ENCODE data around the gene TLN1. TPM values are rescaled to one million over a fixed set of nuclear protein-coding genes. Genes with fewer than 3 reads are reported as not detected.

Gene TLN1
- total RNA-seq, 1 donor from 2014 or later = 90.8 TPM

- no peaks in the 10 kb centered on the region for H3K9me3 ChIP-seq (ENCODE audit: control insufficient read depth in 3 of 3, low read length in 3 of 3)
- H3K9ac ChIP-seq (ENCODE audit: low read depth in 1 of 3, low read length in 3 of 3) = no peak overlapping the region
- no peaks in the 10 kb centered on the region for H3K4me1 ChIP-seq (ENCODE audit: control insufficient read depth in 3 of 3, insufficient read depth in 3 of 3, low read length in 3 of 3)
- H3K4me3 ChIP-seq (ENCODE audit: low read length in 3 of 3) = no peak overlapping the region
- no peaks in the 10 kb centered on the region for H3K27me3 ChIP-seq (ENCODE audit: control insufficient read depth in 3 of 3, insufficient read depth in 3 of 3, low read length in 3 of 3)
- H3K27ac ChIP-seq (ENCODE audit: low read depth, low read length) = no peak overlapping the region
- peaks cover 83 to 89% (median 85%) of the 10 kb centered on the region in 3 donors for H3K36me3 ChIP-seq (ENCODE audit: control insufficient read depth in 3 of 3, insufficient read depth in 3 of 3, low read length in 3 of 3)
Observed at GRCh38 chr9:35711501-35712428, 20.2 kb downstream of the TLN1 start.

DNA sequence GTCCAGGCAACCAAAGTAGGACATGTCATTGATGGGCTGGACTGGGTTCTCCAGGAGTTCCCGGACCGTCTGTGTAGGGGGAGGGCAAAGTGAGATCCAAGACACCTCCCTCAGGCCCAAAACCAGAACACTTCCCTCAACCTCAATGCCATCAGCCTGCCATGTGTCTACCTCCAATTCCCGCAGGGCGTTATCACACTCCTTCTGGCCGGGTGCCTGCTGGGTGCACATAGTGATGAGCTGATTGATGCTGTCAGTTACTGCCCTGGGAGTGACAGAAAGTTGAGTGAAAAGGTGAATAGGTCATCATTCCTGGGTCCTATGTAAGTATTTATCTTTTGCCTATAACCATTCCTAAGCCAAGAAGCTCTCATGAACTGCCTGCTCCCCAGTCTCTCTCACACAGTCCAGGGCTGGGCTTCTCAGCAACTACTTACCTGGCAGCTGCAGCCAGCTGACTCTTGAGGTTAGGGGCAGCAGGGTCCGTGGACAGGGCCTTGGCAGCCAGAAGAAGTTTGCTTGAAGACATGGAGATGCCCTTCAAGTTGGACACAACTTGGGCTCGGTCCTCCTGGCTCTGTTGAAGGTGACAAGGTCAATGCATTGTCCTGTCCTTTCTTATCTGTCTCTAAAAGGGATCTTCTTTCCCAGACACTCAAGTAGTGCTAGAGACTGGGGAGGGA lies 21.0 kb downstream of the TLN1 start:
- no peaks in the 10 kb centered on the region for H3K9me3 ChIP-seq (ENCODE audit: control insufficient read depth in 3 of 3, low read length in 3 of 3)
- no peaks in the 10 kb centered on the region for H3K4me1 ChIP-seq (ENCODE audit: control insufficient read depth in 3 of 3, insufficient read depth in 3 of 3, low read length in 3 of 3)
- peaks cover 84 to 89% (median 85%) of the 10 kb centered on the region in 3 donors for H3K36me3 ChIP-seq (ENCODE audit: control insufficient read depth in 3 of 3, insufficient read depth in 3 of 3, low read length in 3 of 3)
- H3K27me3 ChIP-seq (ENCODE audit: control insufficient read depth in 3 of 3, insufficient read depth in 3 of 3, low read length in 3 of 3) = no peaks in the 10 kb centered on the region
- no peak overlapping the region for H3K27ac ChIP-seq (ENCODE audit: low read depth, low read length)
- no peak overlapping the region for H3K4me3 ChIP-seq (ENCODE audit: low read length in 3 of 3)
- no peak overlapping the region for H3K9ac ChIP-seq (ENCODE audit: low read depth in 1 of 3, low read length in 3 of 3)

- Histone ChIP-seq H3K9ac (ENCODE audit: low read depth in 1 of 3, low read length in 3 of 3) (no peak overlapping the region), H3K4me3 (ENCODE audit: low read length in 3 of 3) (no peak overlapping the region), H3K36me3 (ENCODE audit: control insufficient read depth in 3 of 3, insufficient read depth in 3 of 3, low read length in 3 of 3) (peaks cover 86 to 92% (median 89%) of the 10 kb centered on the region in 3 donors), H3K9me3 (ENCODE audit: control insufficient read depth in 3 of 3, low read length in 3 of 3) (no peaks in the 10 kb centered on the region), H3K27ac (ENCODE audit: low read depth, low read length) (no peak overlapping the region), H3K27me3 (ENCODE audit: control insufficient read depth in 3 of 3, insufficient read depth in 3 of 3, low read length in 3 of 3) (no peaks in the 10 kb centered on the region), H3K4me1 (ENCODE audit: control insufficient read depth in 3 of 3, insufficient read depth in 3 of 3, low read length in 3 of 3) (no peaks in the 10 kb centered on the region)
Observed at GRCh38 chr9:35708146-35708545, 23.8 kb downstream of the TLN1 start.

GRCh38 chr9:35706951-35707350 lies 25.0 kb downstream of the TLN1 start:
- Histone ChIP-seq H3K27me3 (ENCODE audit: control insufficient read depth in 3 of 3, insufficient read depth in 3 of 3, low read length in 3 of 3) (no peaks in the 10 kb centered on the region), H3K36me3 (ENCODE audit: control insufficient read depth in 3 of 3, insufficient read depth in 3 of 3, low read length in 3 of 3) (peaks cover 87 to 93% (median 88%) of the 10 kb centered on the region in 3 donors), H3K9me3 (ENCODE audit: control insufficient read depth in 3 of 3, low read length in 3 of 3) (no peaks in the 10 kb centered on the region), H3K27ac (ENCODE audit: low read depth, low read length) (no peak overlapping the region), H3K9ac (ENCODE audit: low read depth in 1 of 3, low read length in 3 of 3) (no peak overlapping the region), H3K4me3 (ENCODE audit: low read length in 3 of 3) (no peak overlapping the region), H3K4me1 (ENCODE audit: control insufficient read depth in 3 of 3, insufficient read depth in 3 of 3, low read length in 3 of 3) (no peaks in the 10 kb centered on the region)

GRCh38 chr9:35705836-35706430 lies 26.1 kb downstream of the TLN1 start:
- Histone ChIP-seq H3K27me3 (ENCODE audit: control insufficient read depth in 3 of 3, insufficient read depth in 3 of 3, low read length in 3 of 3) (no peaks in the 10 kb centered on the region), H3K9ac (ENCODE audit: low read depth in 1 of 3, low read length in 3 of 3) (no peak overlapping the region), H3K27ac (ENCODE audit: low read depth, low read length) (no peak overlapping the region), H3K4me1 (ENCODE audit: control insufficient read depth in 3 of 3, insufficient read depth in 3 of 3, low read length in 3 of 3) (no peaks in the 10 kb centered on the region), H3K9me3 (ENCODE audit: control insufficient read depth in 3 of 3, low read length in 3 of 3) (no peaks in the 10 kb centered on the region), H3K4me3 (ENCODE audit: low read length in 3 of 3) (no peak overlapping the region), H3K36me3 (ENCODE audit: control insufficient read depth in 3 of 3, insufficient read depth in 3 of 3, low read length in 3 of 3) (peaks cover 86 to 92% (median 88%) of the 10 kb centered on the region in 3 donors)

GRCh38 chr9:35705372-35705771 lies 26.6 kb downstream of the TLN1 start:
- Histone ChIP-seq H3K27me3 (ENCODE audit: control insufficient read depth in 3 of 3, insufficient read depth in 3 of 3, low read length in 3 of 3) (no peaks in the 10 kb centered on the region), H3K27ac (ENCODE audit: low read depth, low read length) (no peak overlapping the region), H3K9ac (ENCODE audit: low read depth in 1 of 3, low read length in 3 of 3) (no peak overlapping the region), H3K4me3 (ENCODE audit: low read length in 3 of 3) (no peak overlapping the region), H3K4me1 (ENCODE audit: control insufficient read depth in 3 of 3, insufficient read depth in 3 of 3, low read length in 3 of 3) (no peaks in the 10 kb centered on the region), H3K9me3 (ENCODE audit: control insufficient read depth in 3 of 3, low read length in 3 of 3) (no peaks in the 10 kb centered on the region), H3K36me3 (ENCODE audit: control insufficient read depth in 3 of 3, insufficient read depth in 3 of 3, low read length in 3 of 3) (peaks cover 85 to 92% (median 88%) of the 10 kb centered on the region in 3 donors)

DNA sequence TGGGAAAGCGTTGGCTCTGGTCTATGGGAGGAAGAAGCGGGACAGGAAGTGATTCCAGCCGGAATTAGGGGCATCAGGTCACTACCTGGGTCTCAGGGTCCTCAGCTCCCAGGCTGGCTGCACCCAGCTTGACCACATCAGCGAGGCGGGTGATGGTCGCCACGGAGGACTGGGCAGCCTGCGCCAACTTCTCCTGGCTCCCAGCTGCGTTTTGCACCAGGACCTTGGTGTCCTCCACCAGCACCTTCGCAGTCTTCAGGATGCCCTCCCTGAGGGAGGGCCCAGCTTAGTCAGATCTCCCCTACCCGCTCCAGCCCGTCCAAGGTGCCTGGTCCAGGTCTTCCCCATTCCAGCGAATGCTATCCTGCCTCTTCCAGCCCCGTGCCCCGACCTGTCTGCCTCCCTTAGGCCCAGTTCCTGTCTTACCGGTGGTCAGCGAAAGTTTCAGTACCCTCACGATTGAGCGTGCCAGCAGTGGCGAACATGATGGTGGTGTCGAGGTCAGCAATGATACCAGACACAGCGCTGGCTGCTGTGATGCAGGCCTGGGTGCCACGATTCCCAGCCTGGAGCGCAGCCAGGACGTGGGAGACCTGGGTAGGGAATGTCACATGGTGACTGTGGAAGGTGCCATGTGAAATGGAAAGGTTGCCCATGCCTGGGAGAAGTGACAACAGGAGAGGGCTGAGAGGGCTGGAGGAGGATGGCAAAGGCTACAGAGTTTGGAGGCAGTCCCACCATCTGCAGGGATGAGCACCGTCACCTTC lies 27.9 kb downstream of the TLN1 start:
- Histone ChIP-seq H3K9me3 (ENCODE audit: control insufficient read depth in 3 of 3, low read length in 3 of 3) (no peaks in the 10 kb centered on the region), H3K9ac (ENCODE audit: low read depth in 1 of 3, low read length in 3 of 3) (peak overlapping the region in 1 of 3 donors; percentile 25), H3K4me1 (ENCODE audit: control insufficient read depth in 3 of 3, insufficient read depth in 3 of 3, low read length in 3 of 3) (no peaks in the 10 kb centered on the region), H3K27me3 (ENCODE audit: control insufficient read depth in 3 of 3, insufficient read depth in 3 of 3, low read length in 3 of 3) (no peaks in the 10 kb centered on the region), H3K36me3 (ENCODE audit: control insufficient read depth in 3 of 3, insufficient read depth in 3 of 3, low read length in 3 of 3) (peaks cover 92 to 98% (median 97%) of the 10 kb centered on the region in 3 donors), H3K27ac (ENCODE audit: low read depth, low read length) (no peak overlapping the region), H3K4me3 (ENCODE audit: low read length in 3 of 3) (no peak overlapping the region)

DNA sequence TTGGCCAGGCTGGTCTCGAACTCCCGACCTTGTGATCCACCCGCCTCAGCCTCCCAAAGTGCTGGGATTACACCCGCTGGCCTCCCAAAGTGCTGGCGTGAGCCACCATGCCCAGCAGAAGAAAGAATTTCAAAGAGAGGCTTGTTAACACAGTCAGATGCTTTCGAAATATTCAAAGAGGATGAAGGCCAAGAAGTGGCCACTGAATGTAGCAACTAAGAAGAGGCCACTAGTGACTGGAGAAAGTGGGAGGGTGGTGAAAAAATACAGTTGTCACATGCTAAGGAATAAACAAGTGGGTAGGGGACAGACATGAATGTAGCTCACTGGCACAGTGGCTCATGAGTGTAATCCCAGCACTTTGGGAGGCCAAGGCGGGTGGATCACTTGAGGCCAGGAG lies 29.3 kb downstream of the TLN1 start:
- no peak overlapping the region for H3K27ac ChIP-seq (ENCODE audit: low read depth, low read length)
- H3K27me3 ChIP-seq (ENCODE audit: control insufficient read depth in 3 of 3, insufficient read depth in 3 of 3, low read length in 3 of 3) = no peaks in the 10 kb centered on the region
- H3K4me1 ChIP-seq (ENCODE audit: control insufficient read depth in 3 of 3, insufficient read depth in 3 of 3, low read length in 3 of 3) = no peaks in the 10 kb centered on the region
- no peak overlapping the region for H3K4me3 ChIP-seq (ENCODE audit: low read length in 3 of 3)
- H3K36me3 ChIP-seq (ENCODE audit: control insufficient read depth in 3 of 3, insufficient read depth in 3 of 3, low read length in 3 of 3) = peaks cover 95 to 99% (median 98%) of the 10 kb centered on the region in 3 donors
- no peak overlapping the region for H3K9ac ChIP-seq (ENCODE audit: low read depth in 1 of 3, low read length in 3 of 3)
- no peaks in the 10 kb centered on the region for H3K9me3 ChIP-seq (ENCODE audit: control insufficient read depth in 3 of 3, low read length in 3 of 3)

- peaks cover 4 to 10% (median 8%) of the 10 kb centered on the region in 3 donors for H3K4me1 ChIP-seq (ENCODE audit: control insufficient read depth in 3 of 3, insufficient read depth in 3 of 3, low read length in 3 of 3)
- H3K27me3 ChIP-seq (ENCODE audit: control insufficient read depth in 3 of 3, insufficient read depth in 3 of 3, low read length in 3 of 3) = no peaks in the 10 kb centered on the region
- H3K4me3 ChIP-seq (ENCODE audit: low read length in 3 of 3) = no peak overlapping the region
- H3K27ac ChIP-seq (ENCODE audit: low read depth, low read length) = no peak overlapping the region
- peaks cover 89 to 99% (median 89%) of the 10 kb centered on the region in 3 donors for H3K36me3 ChIP-seq (ENCODE audit: control insufficient read depth in 3 of 3, insufficient read depth in 3 of 3, low read length in 3 of 3)
- H3K9ac ChIP-seq (ENCODE audit: low read depth in 1 of 3, low read length in 3 of 3) = no peak overlapping the region
- H3K9me3 ChIP-seq (ENCODE audit: control insufficient read depth in 3 of 3, low read length in 3 of 3) = no peaks in the 10 kb centered on the region
Observed at GRCh38 chr9:35700942-35701341, 31.1 kb downstream of the TLN1 start.
